Calu3 (cell line): ENCODE measurements around the gene SMU1. TPM values are rescaled to one million over a fixed set of nuclear protein-coding genes. Genes with fewer than 3 reads are reported as not detected.
A peak's percentile ranks its signal among the peaks of the same experiment; 100 is the strongest.

Experiments
- Bru-seq: library from RNA; stranded (reverse); fragments of 400-500 nt; gene quantifications from one replicate; lab custom pipeline; 2021; lab: Mats Ljungman, UMichigan
- BruChase-seq, 2 experiments: library from RNA; stranded (reverse); fragments of 400-500 nt; gene quantifications; one replicate each; lab custom pipeline; 2021; lab: Mats Ljungman, UMichigan
- BruUV-seq: library from RNA; stranded (reverse); fragments of 400-500 nt; replicated peaks from 2 replicates; lab custom pipeline; 2021; lab: Mats Ljungman, UMichigan
- CTCF ChIA-PET: fragments of 300-600 bp; sonication (Branson Sonifier 250); formaldehyde crosslinking; loops from one replicate; lab custom pipeline; 2022; ENCODE audit warnings: antibody characterized with exemption; lab: Charles Lee
- DNase-seq: peaks from one replicate; pipeline ENCODE4 v3.0.0; 2022
- H3K27ac Mint-ChIP-seq: one replicate; pipeline ENCODE4 v1.8.0; 2022; ENCODE audit warnings: mixed read lengths; ENCODE audit not compliant: unreplicated experiment
- H3K27me3 Mint-ChIP-seq: one replicate; pipeline ENCODE4 v1.8.0; 2022; ENCODE audit warnings: mixed read lengths; ENCODE audit not compliant: unreplicated experiment
- H3K36me3 Mint-ChIP-seq: one replicate; pipeline ENCODE4 v1.8.0; 2022; ENCODE audit warnings: mild to moderate bottlenecking, moderate library complexity, mixed read lengths; ENCODE audit not compliant: insufficient read depth, unreplicated experiment
- H3K4me1 Mint-ChIP-seq: one replicate; pipeline ENCODE4 v1.8.0; 2022; ENCODE audit warnings: mild to moderate bottlenecking, low read depth, mixed read lengths; ENCODE audit not compliant: unreplicated experiment
- H3K4me3 Mint-ChIP-seq: one replicate; pipeline ENCODE4 v1.8.0; 2022; ENCODE audit warnings: mild to moderate bottlenecking, low read depth, moderate library complexity, mixed read lengths; ENCODE audit not compliant: unreplicated experiment
- H3K9me3 Mint-ChIP-seq: one replicate; pipeline ENCODE4 v1.8.0; 2022; ENCODE audit warnings: low read depth, mixed read lengths; ENCODE audit not compliant: unreplicated experiment
- intact Hi-C: fragments of 100-400 bp; cut with micrococcal nuclease; formaldehyde crosslinking; loops from one replicate; pipeline ENCODE4 v1.10.0; 2022; ENCODE audit not compliant: unreplicated experiment
- long read RNA-seq: library from polyadenylated mRNA; stranded (forward); transcript quantifications from one replicate; pipeline ENCODE4 v2.0.0, GENCODE V29; 2022
- total RNA-seq: library from RNA; stranded (reverse); gene quantifications from 2 replicates; pipeline ENCODE4 v1.2.3, GENCODE V29; 2022
- TF ChIP-seq, protein P1 (sequence below): fragments of 200-600 bp; IDR thresholded peaks from one replicate; pipeline ENCODE4 v1.8.0; 2022; ENCODE audit warnings: antibody characterized with exemption; ENCODE audit not compliant: unreplicated experiment

The SMU1 gene
- total RNA-seq: 12.3 and 13.4 TPM in 2 replicates
- Bru-seq, nascent RNA: percentile 85 among the genes with signal in this experiment
- BruChase-seq, experiment 1, labeled RNA remaining after a 6-hour chase: percentile 88 among the genes with signal in this experiment
- BruChase-seq, experiment 2, labeled RNA remaining after a 2-hour chase: percentile 83 among the genes with signal in this experiment
- long read RNA-seq, full-length matches to known transcripts: 55 of 61 reads
- long read RNA-seq, partial matches to known transcripts: 2 of 61 reads
- long read RNA-seq, other reads (novel, unspliced or antisense): 4 of 61 reads

DNA sequence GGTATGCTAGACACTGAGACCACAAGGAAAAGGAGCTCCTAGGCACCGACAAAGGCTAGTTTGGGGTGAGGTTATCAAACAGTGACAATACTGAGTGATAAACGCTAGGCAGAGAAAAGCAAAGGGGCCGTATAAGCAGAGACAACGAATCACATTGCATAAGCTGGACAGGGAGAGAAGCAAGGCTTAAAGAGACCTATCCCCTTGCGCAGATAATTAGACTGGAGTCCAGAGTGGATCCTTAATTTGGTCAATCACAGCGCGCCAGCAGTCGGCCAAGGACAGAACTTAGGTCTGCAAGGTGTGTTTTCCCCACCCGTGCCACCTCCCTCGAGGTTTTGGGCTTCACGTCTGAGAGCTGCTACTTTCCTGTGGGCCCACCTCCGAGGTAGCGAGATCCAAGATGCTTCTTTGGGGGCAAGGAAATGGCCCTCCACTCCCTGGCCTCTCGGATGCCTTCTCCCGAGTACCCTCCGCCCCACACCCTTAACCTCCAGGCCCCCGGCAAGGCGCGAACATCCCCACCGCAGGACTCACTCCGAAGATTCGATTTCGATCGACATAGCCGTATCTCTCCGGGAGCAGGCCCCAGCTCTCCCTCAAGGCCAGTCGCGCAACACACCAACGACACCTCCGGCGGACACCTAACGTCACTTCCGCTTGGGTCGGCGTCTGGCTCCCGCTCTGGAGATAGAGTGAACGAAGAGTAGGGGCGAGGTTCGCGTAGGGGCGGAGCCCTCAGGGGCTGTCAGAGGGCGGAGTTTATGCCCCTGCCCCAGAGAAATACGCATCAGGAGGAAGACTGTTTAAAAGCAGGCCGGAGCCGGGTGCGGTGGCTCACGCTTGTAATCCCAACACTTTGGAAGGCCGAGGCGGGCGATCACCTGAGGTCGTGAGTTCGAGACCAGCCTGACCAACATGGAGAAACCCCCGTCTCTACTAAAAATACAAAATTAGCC is at the start of gene SMU1:
TSS of gene SMU1 (minus strand) at position 629 of the 959 bp plus-strand sequence. CDS start at position 563, 66 bp downstream.
- Mint-ChIP-seq H3K36me3 (peaks cover 35% of the 10 kb centered on the region), H3K27me3 (no peaks in the 10 kb centered on the region), H3K9me3 (no peaks in the 10 kb centered on the region), H3K4me1 (peaks cover 7% of the 10 kb centered on the region), H3K4me3 (peak within 1 kb of the TSS; percentile 81), H3K27ac (peak within 1 kb of the TSS; percentile 97)
- DNase-seq: peak; percentile 91
- CTCF ChIA-PET: interaction anchor here (0.6 kb wide), 1 partner anchor 231 kb away, joined by 6 read pairs; no protein-coding TSS in a partner anchor
- intact Hi-C loops: no loop called here
- BruUV-seq: TSS peak; percentile 75
- TF ChIP-seq, protein P1, sequence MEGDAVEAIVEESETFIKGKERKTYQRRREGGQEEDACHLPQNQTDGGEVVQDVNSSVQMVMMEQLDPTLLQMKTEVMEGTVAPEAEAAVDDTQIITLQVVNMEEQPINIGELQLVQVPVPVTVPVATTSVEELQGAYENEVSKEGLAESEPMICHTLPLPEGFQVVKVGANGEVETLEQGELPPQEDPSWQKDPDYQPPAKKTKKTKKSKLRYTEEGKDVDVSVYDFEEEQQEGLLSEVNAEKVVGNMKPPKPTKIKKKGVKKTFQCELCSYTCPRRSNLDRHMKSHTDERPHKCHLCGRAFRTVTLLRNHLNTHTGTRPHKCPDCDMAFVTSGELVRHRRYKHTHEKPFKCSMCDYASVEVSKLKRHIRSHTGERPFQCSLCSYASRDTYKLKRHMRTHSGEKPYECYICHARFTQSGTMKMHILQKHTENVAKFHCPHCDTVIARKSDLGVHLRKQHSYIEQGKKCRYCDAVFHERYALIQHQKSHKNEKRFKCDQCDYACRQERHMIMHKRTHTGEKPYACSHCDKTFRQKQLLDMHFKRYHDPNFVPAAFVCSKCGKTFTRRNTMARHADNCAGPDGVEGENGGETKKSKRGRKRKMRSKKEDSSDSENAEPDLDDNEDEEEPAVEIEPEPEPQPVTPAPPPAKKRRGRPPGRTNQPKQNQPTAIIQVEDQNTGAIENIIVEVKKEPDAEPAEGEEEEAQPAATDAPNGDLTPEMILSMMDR: no peak

DNA sequence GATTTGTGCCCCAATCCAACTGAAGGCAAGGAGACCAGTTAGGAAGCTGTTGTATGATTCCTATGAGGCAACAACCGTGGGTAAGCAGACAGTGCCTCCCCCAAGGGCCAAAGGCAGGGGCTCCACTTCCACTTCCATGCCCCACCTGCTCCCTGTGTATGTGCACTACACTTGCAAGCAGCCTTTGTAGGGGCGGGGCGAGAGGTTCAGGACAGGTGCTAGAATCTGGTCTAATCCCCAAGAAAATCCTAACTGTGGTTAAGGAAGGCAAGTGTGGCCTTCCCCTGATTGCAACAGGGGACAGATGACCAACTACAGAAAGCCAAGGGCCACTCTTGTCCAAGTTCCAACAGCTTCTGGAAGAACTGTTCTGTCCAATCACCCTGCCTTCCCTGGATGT is 49.0 kb upstream of the SMU1 start:
- intact Hi-C loops: no loop called here
- no peaks in the 10 kb centered on the region for H3K9me3 Mint-ChIP-seq
- TF ChIP-seq, protein P1: no peak
- CTCF ChIA-PET: no interaction called here
- peaks cover 35% of the 10 kb centered on the region for H3K4me1 Mint-ChIP-seq
- DNase-seq: no peak
- H3K36me3 Mint-ChIP-seq: peaks cover 26% of the 10 kb centered on the region
- no peaks in the 10 kb centered on the region for H3K27me3 Mint-ChIP-seq
- H3K27ac Mint-ChIP-seq: no peak overlapping the region
- no peak overlapping the region for H3K4me3 Mint-ChIP-seq
- no TSS peak for BruUV-seq

DNA sequence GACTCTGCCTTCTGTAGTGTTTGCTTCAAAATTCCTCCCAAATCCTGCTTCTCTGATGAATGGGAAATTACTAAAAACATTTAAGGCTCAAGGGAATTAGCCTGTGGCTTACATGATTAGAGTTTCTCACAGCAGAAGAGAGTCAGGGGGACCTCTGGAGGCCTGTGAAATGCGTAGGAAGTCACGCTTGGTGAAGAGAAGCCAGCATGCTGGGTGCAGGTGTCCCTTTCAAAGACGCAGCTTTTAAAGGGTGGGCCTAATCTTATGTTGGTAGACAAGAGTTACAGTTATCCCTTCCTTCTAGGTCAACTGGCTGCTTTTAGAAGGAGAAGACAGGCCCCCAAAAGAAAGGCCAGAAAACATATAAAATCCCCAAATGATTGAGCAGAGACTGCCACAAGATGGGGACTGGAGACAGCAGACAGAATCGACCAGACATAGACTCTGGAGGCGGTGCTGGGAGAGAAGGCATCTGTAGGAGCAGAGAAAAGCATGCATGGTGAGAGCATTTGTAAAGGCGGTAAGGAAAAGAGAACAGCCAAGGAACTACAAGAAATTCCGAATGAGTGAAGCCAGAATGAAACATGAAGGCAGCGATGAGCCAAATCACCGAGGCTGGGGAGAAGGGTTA is 48.4 kb upstream of the SMU1 start:
- CTCF ChIA-PET: no interaction called here
- TF ChIP-seq, protein P1: no peak
- DNase-seq: no peak
- H3K27me3 Mint-ChIP-seq: no peaks in the 10 kb centered on the region
- H3K36me3 Mint-ChIP-seq: peaks cover 26% of the 10 kb centered on the region
- peaks cover 29% of the 10 kb centered on the region for H3K4me1 Mint-ChIP-seq
- H3K27ac Mint-ChIP-seq: no peak overlapping the region
- no peak overlapping the region for H3K4me3 Mint-ChIP-seq
- no peaks in the 10 kb centered on the region for H3K9me3 Mint-ChIP-seq
- intact Hi-C loops: no loop called here
- BruUV-seq: no TSS peak

DNA sequence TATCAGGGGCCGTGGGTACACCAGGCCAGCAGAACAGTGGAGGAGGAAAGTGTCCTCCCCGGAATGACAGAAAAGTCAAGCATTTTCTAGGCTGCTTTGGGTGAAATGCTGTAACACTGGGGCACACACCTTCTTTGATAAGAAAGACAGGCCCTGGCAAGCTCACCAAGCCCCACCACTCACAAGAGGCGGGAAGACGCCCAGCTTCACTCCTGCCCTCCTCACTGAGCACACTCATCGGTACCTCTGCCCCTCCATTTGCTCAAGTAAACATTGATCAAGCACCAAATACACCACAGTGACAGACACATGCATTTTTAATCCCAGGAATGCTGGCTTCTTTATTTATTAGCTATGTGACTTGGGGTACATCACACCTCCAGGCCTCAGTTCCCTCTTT is 47.6 kb upstream of the SMU1 start:
- CTCF ChIA-PET: no interaction called here
- TF ChIP-seq, protein P1: no peak
- no TSS peak for BruUV-seq
- DNase-seq: no peak
- intact Hi-C loops: no loop called here
- peaks cover 21% of the 10 kb centered on the region for H3K4me1 Mint-ChIP-seq
- H3K27ac Mint-ChIP-seq: no peak overlapping the region
- H3K9me3 Mint-ChIP-seq: no peaks in the 10 kb centered on the region
- no peak overlapping the region for H3K4me3 Mint-ChIP-seq
- no peaks in the 10 kb centered on the region for H3K27me3 Mint-ChIP-seq
- peaks cover 23% of the 10 kb centered on the region for H3K36me3 Mint-ChIP-seq
